ENCODE measurements around the gene TNFRSF19.

The TNFRSF19 gene

GRCh38 chr13:23605831-23606230, 35.6 kb downstream of the TNFRSF19 start:
- DNase-seq (ENCODE audit: low spot score) = no peak

- DNase-seq (ENCODE audit: low spot score) = no peak
Observed at GRCh38 chr13:23608138-23608537, 37.9 kb downstream of the TNFRSF19 start.

- DNase-seq (ENCODE audit: low spot score) = peak; percentile 63
Observed at GRCh38 chr13:23608701-23609413, 38.6 kb downstream of the TNFRSF19 start.

GRCh38 chr13:23609414-23609760, 39.2 kb downstream of the TNFRSF19 start:
- DNase-seq (ENCODE audit: low spot score) = peak; percentile 48

DNA sequence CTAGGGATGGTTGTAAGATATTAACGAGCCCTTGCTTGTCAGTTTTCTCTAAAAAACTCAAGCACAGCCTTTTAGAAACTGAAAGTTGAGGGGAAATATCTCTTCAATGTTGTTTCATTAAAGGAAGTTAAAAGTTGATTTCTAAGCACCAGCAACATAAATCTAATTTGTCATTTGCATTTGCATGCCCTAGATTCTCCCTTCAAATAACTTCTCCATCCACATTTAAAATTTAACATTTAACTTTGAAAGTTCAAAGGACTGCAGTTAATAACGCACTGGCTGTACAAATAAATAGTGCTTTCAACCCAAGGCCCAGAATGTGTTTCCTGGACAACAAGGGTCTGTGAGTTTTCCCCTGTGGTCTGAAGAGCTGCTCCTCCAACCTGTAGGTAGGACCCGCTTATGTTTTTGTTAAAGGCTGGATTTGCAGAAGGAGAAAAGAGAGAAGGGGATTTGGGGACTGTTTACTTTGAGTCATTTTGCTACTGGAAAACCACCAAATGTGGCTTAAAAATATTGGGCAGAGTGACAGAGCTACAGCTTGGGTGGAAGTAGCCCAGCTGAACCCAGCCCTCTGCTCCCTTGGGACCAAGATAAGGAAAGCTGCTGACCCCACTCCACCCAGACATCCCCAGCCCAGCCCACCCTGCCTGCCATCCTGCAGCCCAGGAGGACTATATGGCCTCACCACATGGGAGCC, 39.8 kb downstream of the TNFRSF19 start:
- DNase-seq (ENCODE audit: low spot score) = no peak

DNA sequence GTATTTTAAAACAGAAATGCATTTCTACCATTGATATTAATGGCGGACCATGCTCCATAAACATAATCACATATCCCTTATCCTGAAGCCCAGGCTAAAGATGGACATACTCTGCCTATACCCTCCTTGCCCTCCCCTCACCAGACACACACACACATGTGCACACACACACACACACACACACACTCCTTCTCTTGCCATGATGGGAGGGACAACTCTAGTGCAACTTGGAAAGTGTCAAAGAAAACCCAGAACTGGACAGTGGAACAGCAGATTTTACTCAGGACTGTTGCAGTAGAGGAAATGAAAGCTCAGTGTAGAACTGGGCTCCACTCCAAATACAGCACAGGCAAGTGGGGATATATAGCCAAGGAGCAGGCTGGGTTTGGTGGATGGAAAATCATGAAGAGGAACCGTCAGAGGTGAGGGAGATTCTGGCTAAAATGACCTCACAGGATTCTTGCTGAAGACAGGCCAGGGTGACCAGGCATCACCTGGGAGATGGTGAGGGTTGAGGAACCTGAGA, 40.8 kb downstream of the TNFRSF19 start:
- DNase-seq (ENCODE audit: low spot score) = no peak

- no peak for DNase-seq (ENCODE audit: low spot score)
Observed at GRCh38 chr13:23612182-23612581, 42.0 kb downstream of the TNFRSF19 start.

- no peak for DNase-seq (ENCODE audit: low spot score)
Observed at GRCh38 chr13:23612731-23613130, 42.5 kb downstream of the TNFRSF19 start.

GRCh38 chr13:23613596-23613995, 43.4 kb downstream of the TNFRSF19 start:
- no peak for DNase-seq (ENCODE audit: low spot score)

GRCh38 chr13:23615395-23616081, 45.3 kb downstream of the TNFRSF19 start:
- DNase-seq (ENCODE audit: low spot score) = no peak

- DNase-seq (ENCODE audit: low spot score) = no peak
Observed at GRCh38 chr13:23616228-23616627, 46.0 kb downstream of the TNFRSF19 start.

- DNase-seq (ENCODE audit: low spot score) = no peak
Observed at GRCh38 chr13:23617551-23618024, 47.4 kb downstream of the TNFRSF19 start.

DNA sequence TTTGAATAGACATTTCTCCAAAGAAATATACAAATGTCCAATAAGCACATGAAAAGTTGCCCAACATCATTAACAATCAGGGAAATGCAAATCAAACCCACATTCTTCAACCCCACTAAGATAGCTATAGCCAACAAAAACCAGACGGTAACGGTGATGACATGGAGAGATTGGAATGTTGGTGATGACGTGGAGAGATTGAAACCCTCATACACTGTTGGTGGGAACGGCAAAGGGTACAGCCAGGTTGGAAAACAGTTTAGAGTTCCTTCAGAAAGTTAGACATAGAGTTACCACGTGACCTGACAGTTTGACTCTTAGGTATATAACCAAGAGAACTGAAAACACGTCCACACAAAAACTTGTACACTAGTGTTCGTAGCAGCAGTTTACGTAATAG, 48.1 kb downstream of the TNFRSF19 start:
- peak; percentile 78 for DNase-seq (ENCODE audit: low spot score)

DNA sequence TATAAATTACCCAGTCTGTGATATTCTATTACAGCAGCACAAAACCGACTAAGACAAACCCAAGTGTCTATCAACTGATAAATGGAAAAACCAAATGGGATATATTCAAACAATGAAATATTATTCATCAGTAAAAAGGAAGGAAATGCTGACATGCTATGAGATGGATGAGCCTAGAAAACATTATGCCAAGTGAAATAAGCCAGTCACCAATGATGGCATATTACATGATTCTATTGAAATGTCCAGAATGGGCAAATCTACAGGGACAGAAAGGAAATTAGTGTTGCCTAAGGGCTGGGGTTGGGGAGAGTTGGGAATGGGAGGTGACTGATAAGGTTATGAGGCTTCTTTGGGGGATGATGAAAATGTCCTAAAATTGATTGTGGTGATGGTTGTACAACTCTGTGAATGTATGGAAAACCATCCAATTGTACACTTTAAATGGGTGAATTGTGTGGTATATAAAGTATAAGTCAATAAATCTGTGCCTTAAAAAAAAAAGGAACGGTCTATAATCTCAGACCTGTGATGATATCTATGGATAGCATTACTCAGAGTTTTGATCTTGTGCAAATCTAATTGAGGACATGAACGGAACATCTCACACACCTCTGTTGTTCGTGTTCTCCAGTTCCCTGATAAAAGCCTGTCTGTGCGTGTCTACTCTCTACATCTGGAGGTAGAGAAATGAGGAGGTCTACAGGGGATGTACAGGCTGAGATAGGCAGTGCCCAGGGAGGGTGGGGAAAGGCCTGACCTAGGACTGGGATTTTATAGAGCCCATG, 49.0 kb downstream of the TNFRSF19 start:
- DNase-seq (ENCODE audit: low spot score) = no peak

DNA sequence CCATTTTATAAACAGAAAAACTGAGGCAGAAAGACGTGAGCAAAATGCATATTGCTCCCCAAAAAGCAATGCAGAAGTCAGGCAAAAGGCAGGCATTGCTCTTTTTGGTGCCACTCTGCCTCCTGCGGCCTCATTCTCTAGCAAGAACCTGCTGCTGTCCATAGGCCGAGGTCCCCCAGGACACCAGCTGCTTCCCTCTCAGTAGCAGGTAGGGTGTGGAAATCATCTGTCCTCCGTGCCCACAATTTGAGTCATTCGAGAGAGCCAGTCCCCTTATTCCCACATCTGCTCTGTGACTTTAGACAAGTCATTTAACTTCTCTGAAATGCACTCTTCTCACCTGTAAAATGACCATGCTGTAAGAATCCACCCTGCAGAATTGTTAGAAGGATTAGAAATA, 50.0 kb downstream of the TNFRSF19 start:
- no peak for DNase-seq (ENCODE audit: low spot score)

GRCh38 chr13:23620613-23621315, 50.6 kb downstream of the TNFRSF19 start:
- DNase-seq (ENCODE audit: low spot score) = no peak

DNA sequence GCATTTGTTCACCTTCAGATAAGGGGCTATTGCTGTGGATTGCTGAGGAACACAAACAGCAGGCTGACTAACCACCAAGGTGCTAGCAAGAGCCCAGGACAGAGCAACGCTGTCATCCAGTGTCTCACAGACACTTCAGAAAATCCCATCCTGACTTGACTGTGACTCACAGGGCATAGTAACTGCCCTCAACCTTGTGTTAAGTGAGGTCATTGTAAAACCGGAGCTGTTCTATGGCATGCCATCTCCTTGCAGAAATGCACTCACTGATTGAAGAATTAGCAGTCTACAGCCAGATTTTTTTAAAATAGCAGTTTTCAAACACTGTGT, 51.1 kb downstream of the TNFRSF19 start:
- DNase-seq (ENCODE audit: low spot score) = peak; percentile 85

- DNase-seq (ENCODE audit: low spot score) = no peak
Observed at GRCh38 chr13:23622985-23623384, 52.8 kb downstream of the TNFRSF19 start.

DNA sequence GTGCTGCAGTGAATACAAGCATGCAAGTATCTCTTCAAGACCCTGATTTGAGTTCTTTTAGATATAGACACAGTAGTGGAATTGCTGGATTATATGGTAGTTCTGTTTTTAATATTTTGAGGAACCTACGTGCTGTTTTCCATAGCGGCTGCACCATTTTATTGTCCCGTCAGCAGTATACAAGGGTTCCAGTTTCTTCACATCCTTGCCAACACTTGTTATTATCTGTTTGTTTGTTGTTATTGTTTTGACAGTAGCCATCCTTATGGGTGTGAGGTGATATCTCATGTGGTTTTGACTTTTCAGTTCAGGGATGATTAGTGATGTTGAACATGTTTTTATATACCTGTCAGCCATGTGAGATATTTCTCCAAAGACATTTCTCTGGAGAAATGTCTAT, 53.2 kb downstream of the TNFRSF19 start:
- DNase-seq (ENCODE audit: low spot score) = no peak

DNA sequence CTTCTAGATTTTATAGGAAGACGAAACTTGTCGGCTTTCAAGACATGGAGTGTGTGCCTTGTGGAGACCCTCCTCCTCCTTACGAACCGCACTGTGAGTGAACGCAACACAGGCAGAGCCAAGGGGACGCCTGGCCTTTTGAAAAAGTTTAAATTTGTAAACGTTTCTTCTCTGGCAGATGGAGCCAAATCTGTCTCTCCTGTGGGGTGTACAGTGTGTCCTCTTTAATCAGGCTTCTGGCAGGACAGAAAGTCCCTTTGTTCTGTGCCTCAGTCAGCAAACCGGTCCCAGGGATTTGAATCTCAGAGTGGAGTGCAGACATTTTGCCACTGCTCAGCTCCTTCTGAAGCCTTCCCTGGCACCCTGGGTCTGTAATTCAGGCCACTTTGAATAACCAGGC, 56.5 kb downstream of the TNFRSF19 start:
- no peak for DNase-seq (ENCODE audit: low spot score)

DNA sequence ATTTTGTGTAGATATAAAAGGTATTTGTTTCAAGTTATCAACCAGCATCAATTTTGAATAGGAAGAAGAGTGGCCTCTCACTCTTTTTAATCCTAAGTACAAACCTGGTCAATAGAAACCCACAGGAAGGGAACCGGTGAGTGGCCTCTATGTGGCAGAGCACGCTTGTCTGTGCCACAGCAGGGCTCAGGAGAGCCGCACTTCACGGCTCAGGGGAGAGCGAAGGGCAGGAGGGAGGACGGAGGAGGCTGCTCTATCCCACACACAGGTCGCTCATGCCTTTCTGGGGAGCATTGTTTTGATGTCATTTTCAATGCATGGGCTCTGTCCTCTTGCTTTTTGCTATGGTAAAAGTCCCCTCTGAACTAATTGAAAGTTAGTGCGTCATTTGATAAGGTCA, 57.2 kb downstream of the TNFRSF19 start:
- no peak for DNase-seq (ENCODE audit: low spot score)

DNA sequence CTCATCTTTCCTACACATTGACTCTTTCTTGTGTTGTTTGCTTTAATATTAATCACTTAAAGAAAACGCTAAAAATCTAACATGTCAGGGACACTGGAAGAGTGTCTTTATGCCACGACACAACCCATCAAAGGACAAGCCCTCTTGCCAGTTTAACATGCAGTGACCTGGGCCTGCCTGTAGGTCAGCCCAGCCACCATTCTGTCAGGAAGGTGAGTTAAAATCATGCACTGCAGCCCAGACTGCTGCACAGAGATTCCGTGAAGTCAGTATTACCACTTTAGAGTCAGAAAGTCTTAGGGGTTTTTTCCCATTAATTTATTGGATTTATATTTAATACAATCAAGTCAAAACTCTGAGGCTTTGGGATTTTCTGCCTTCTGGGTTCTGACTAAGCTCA, 58.0 kb downstream of the TNFRSF19 start:
- DNase-seq (ENCODE audit: low spot score) = no peak
